C4-2B (cell line): ENCODE results near the gene TBC1D4.

ENCODE experiments used
- ZFX ChIP-seq: fragments of 450-650 bp; IDR thresholded peaks from 2 replicates; pipeline ENCODE4 v1.6.1; 2017
- TF ChIP-seq, protein P1 (sequence below): fragments of 450-650 bp; conservative IDR thresholded peaks from 2 replicates; pipeline ENCODE4 v1.5.1; 2017; ENCODE audit warnings: mild to moderate bottlenecking

DNA sequence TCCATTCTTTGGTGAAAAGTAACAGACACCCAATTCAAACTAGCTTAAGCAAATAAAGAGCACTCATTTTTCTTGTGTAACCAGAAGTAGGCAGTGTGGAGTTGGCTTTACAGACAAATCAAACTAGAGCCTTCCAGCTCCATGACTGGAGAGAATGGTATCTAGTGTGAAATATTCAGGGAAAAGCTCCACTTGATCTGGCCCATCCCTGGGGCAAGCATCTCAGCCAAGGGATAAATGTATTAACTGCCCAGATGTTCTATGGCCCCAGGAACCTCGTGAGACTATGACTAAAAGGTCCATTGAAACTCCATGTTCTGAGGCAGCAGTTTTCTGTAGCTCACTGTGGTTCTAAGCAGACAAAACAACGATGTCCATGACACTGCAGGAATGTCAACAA is 49.9 kb downstream of the TBC1D4 start:
- TF ChIP-seq, protein P1, sequence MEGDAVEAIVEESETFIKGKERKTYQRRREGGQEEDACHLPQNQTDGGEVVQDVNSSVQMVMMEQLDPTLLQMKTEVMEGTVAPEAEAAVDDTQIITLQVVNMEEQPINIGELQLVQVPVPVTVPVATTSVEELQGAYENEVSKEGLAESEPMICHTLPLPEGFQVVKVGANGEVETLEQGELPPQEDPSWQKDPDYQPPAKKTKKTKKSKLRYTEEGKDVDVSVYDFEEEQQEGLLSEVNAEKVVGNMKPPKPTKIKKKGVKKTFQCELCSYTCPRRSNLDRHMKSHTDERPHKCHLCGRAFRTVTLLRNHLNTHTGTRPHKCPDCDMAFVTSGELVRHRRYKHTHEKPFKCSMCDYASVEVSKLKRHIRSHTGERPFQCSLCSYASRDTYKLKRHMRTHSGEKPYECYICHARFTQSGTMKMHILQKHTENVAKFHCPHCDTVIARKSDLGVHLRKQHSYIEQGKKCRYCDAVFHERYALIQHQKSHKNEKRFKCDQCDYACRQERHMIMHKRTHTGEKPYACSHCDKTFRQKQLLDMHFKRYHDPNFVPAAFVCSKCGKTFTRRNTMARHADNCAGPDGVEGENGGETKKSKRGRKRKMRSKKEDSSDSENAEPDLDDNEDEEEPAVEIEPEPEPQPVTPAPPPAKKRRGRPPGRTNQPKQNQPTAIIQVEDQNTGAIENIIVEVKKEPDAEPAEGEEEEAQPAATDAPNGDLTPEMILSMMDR: peak; percentile 20
- TF ChIP-seq ZFX: no peak
